Liver (tissue), 3 donors: ENCODE results near the gene PPP1R13B.

Source experiments
- FOXA1 ChIP-seq: IDR thresholded peaks from 2 replicates; pipeline ENCODE4 v1.6.1; 2016; ENCODE audit warnings: antibody characterized with exemption
- FOXA2 ChIP-seq: IDR thresholded peaks from 2 replicates; pipeline ENCODE4 v1.6.1; 2016; ENCODE audit warnings: antibody characterized with exemption
- GABPA ChIP-seq, 2 donors: IDR thresholded peaks in 1 of 2; conservative IDR thresholded peaks in 1 of 2; 2 replicates each; pipeline ENCODE4 v1.6.1; 2016; ENCODE audit warnings: antibody characterized with exemption in 2 of 2, mild to moderate bottlenecking in 1 of 2, moderate library complexity in 1 of 2
- JUND ChIP-seq, 2 donors: IDR thresholded peaks; 2 replicates each; pipeline ENCODE4 v1.6.1; 2016; ENCODE audit warnings: antibody characterized with exemption in 2 of 2
- SP1 ChIP-seq: IDR thresholded peaks from 2 replicates; pipeline ENCODE4 v1.6.1; 2018; ENCODE audit warnings: antibody characterized with exemption, mild to moderate bottlenecking
- TAF1 ChIP-seq: conservative IDR thresholded peaks from 2 replicates; pipeline ENCODE4 v1.6.1; 2016; ENCODE audit warnings: antibody characterized with exemption, mild to moderate bottlenecking
- TF ChIP-seq, protein P1 (sequence below): fragments of 150-350 bp; IDR thresholded peaks from 2 replicates; pipeline ENCODE4 v1.5.1; 2017; ENCODE audit warnings: improper control_type of control experiment, low read depth, low read length; ENCODE audit not compliant: missing input control
- TF ChIP-seq, protein P2 (sequence below): IDR thresholded peaks from 2 replicates; pipeline ENCODE4 v1.6.1; 2016; ENCODE audit warnings: antibody characterized with exemption, mild to moderate bottlenecking
- donor health status: healthy.
- donor health status: healthy.

DNA sequence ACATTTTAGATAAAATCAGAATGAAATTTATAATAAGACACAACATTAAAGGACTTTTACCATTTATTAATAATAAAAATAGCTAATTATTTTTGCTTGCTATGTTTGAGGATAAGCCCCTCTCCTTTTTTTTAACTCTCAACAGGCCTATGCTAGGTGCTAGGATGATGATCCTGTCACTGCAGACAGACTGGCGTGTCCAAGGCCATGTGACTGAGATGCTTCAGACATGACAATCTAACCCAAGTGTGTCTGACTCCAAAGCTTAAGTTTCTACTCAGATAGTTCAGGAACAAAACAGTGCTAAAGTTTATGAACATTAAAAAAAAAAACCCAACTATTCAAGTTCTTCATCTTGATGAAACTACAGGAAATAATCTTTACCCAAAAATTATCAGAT, 29.8 kb downstream of the PPP1R13B start:
- TF ChIP-seq, protein P1, sequence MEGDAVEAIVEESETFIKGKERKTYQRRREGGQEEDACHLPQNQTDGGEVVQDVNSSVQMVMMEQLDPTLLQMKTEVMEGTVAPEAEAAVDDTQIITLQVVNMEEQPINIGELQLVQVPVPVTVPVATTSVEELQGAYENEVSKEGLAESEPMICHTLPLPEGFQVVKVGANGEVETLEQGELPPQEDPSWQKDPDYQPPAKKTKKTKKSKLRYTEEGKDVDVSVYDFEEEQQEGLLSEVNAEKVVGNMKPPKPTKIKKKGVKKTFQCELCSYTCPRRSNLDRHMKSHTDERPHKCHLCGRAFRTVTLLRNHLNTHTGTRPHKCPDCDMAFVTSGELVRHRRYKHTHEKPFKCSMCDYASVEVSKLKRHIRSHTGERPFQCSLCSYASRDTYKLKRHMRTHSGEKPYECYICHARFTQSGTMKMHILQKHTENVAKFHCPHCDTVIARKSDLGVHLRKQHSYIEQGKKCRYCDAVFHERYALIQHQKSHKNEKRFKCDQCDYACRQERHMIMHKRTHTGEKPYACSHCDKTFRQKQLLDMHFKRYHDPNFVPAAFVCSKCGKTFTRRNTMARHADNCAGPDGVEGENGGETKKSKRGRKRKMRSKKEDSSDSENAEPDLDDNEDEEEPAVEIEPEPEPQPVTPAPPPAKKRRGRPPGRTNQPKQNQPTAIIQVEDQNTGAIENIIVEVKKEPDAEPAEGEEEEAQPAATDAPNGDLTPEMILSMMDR = no peak
- no peak for TF ChIP-seq FOXA1
- TF ChIP-seq, protein P2, sequence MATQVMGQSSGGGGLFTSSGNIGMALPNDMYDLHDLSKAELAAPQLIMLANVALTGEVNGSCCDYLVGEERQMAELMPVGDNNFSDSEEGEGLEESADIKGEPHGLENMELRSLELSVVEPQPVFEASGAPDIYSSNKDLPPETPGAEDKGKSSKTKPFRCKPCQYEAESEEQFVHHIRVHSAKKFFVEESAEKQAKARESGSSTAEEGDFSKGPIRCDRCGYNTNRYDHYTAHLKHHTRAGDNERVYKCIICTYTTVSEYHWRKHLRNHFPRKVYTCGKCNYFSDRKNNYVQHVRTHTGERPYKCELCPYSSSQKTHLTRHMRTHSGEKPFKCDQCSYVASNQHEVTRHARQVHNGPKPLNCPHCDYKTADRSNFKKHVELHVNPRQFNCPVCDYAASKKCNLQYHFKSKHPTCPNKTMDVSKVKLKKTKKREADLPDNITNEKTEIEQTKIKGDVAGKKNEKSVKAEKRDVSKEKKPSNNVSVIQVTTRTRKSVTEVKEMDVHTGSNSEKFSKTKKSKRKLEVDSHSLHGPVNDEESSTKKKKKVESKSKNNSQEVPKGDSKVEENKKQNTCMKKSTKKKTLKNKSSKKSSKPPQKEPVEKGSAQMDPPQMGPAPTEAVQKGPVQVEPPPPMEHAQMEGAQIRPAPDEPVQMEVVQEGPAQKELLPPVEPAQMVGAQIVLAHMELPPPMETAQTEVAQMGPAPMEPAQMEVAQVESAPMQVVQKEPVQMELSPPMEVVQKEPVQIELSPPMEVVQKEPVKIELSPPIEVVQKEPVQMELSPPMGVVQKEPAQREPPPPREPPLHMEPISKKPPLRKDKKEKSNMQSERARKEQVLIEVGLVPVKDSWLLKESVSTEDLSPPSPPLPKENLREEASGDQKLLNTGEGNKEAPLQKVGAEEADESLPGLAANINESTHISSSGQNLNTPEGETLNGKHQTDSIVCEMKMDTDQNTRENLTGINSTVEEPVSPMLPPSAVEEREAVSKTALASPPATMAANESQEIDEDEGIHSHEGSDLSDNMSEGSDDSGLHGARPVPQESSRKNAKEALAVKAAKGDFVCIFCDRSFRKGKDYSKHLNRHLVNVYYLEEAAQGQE = no peak
- no peak for TF ChIP-seq FOXA2
- TF ChIP-seq SP1 = no peak
- TF ChIP-seq JUND (IDR thresholded peaks at IDR 0.05) = no peak
- no peak for TF ChIP-seq GABPA (IDR thresholded peaks at IDR 0.05 in 1 of 2, conservative IDR thresholded peaks at IDR 0.05 in 1 of 2)
- TF ChIP-seq TAF1 = no peak
